Ishikawa (cell line): ENCODE data around the gene ZSWIM6.

Source experiments
- CEBPB ChIP-seq: IDR thresholded peaks from 2 replicates; pipeline ENCODE4 v1.6.1; 2012
- CREB1 ChIP-seq: IDR thresholded peaks from 2 replicates; pipeline ENCODE4 v1.6.1; 2012; ENCODE audit warnings: low read depth
- EGR1 ChIP-seq: IDR thresholded peaks from 2 replicates; pipeline ENCODE4 v1.6.1; 2012
- EP300 ChIP-seq: IDR thresholded peaks from 2 replicates; pipeline ENCODE4 v1.6.1; 2012; ENCODE audit warnings: borderline replicate concordance
- FOXM1 ChIP-seq: IDR thresholded peaks from 2 replicates; pipeline ENCODE4 v1.6.1; 2012; ENCODE audit warnings: low read depth, borderline replicate concordance
- MAX ChIP-seq: IDR thresholded peaks from 2 replicates; pipeline ENCODE4 v1.6.1; 2012
- NFIC ChIP-seq: IDR thresholded peaks from 2 replicates; pipeline ENCODE4 v1.6.1; 2012
- RAD21 ChIP-seq: IDR thresholded peaks from 2 replicates; pipeline ENCODE4 v1.6.1; 2012; ENCODE audit warnings: low read depth
- REST ChIP-seq: IDR thresholded peaks from 2 replicates; pipeline ENCODE4 v1.6.1; 2012; ENCODE audit warnings: low read depth, mild to moderate bottlenecking
- TAF1 ChIP-seq: IDR thresholded peaks from 2 replicates; pipeline ENCODE4 v1.6.1; 2012; ENCODE audit warnings: low read depth, mild to moderate bottlenecking
- TCF12 ChIP-seq: IDR thresholded peaks from 2 replicates; pipeline ENCODE4 v1.6.1; 2012; ENCODE audit warnings: low read depth
- TEAD4 ChIP-seq: IDR thresholded peaks from 2 replicates; pipeline ENCODE4 v1.6.1; 2012
- USF1 ChIP-seq: IDR thresholded peaks from 2 replicates; pipeline ENCODE4 v1.6.1; 2012
- YY1 ChIP-seq: IDR thresholded peaks from 2 replicates; pipeline ENCODE4 v1.6.1; 2012; ENCODE audit warnings: low read depth
- ZBTB7A ChIP-seq: IDR thresholded peaks from 2 replicates; pipeline ENCODE4 v1.6.1; 2012; ENCODE audit warnings: low read depth

ZSWIM6 gene

GRCh38 chr5:61321669-61322068, 10.4 kb upstream of the ZSWIM6 start:
- TF ChIP-seq TEAD4 (no peak), TCF12 (no peak), RAD21 (no peak), REST (no peak), ZBTB7A (no peak), USF1 (no peak), MAX (no peak), FOXM1 (no peak), NFIC (no peak), CEBPB (no peak), EGR1 (no peak), TAF1 (no peak), EP300 (no peak), CREB1 (no peak), YY1 (no peak)

GRCh38 chr5:61322738-61323725, 9.0 kb upstream of the ZSWIM6 start:
- TF ChIP-seq NFIC (no peak), YY1 (no peak)

GRCh38 chr5:61327760-61328753, 4.0 kb upstream of the ZSWIM6 start:
- TF ChIP-seq TCF12 (no peak), YY1 (no peak)

GRCh38 chr5:61328791-61329549, 3.1 kb upstream of the ZSWIM6 start:
- TF ChIP-seq TAF1 (no peak), TCF12 (no peak), MAX (no peak), USF1 (no peak), ZBTB7A (no peak)

- TF ChIP-seq ZBTB7A, result no peak
- TF ChIP-seq RAD21, result no peak
- no peak for TF ChIP-seq CEBPB
- TF ChIP-seq MAX, result no peak
- no peak for TF ChIP-seq TEAD4
- TF ChIP-seq CREB1, result no peak
- TF ChIP-seq YY1, result no peak
- TF ChIP-seq REST, result no peak
- no peak for TF ChIP-seq FOXM1
- no peak for TF ChIP-seq NFIC
- TF ChIP-seq USF1, result no peak
- no peak for TF ChIP-seq TAF1
- no peak for TF ChIP-seq EGR1
- TF ChIP-seq TCF12, result no peak
- TF ChIP-seq EP300, result no peak
Measured at GRCh38 chr5:61329550-61330128, 2.4 kb upstream of the ZSWIM6 start.
